ENCODE data around the gene USP10. TPM values are rescaled to one million over a fixed set of nuclear protein-coding genes. Genes with fewer than 3 reads are reported as not detected.

Gene USP10
- total and polyA plus RNA-seq, 7 donors, result 17.1 to 64.3 (median 43.9) TPM

- 70 to 71% methylated on average over 8 of the region's 8 CpGs for WGBS, 2 donors
- TF ChIP-seq POLR2A (IDR thresholded peaks at IDR 0.05) (no peak), POLR2AphosphoS5 (IDR thresholded peaks at IDR 0.05) (peak; percentile 39 to 72 (median 62)), EP300 (IDR thresholded peaks at IDR 0.05) (peak in 3 of 4 donors; percentile 26 to 68 (median 49))
- Histone ChIP-seq H3K4me1 (peaks cover 0 to 88% (median 78%) of the 10 kb centered on the region in 4 donors), H3K36me3 (peaks cover 0 to 28% (median 0%) of the 10 kb centered on the region in 4 donors), H3K4me3 (peak overlapping the region in 3 of 4 donors; percentile 74 to 85 (median 82)), H3K27me3 (no peaks in the 10 kb centered on the region), H3K9me3 (no peaks in the 10 kb centered on the region), H3K27ac (peak overlapping the region; percentile 96 to 100 (median 98))
- DNase-seq, result peak; percentile 87
- intact Hi-C loops (cut with DNase I), result loop anchor here (10.0 kb wide), 1 partner anchor 529 kb away; the partner anchor contains the start of gene WFDC1
These were observed 123.7 kb downstream of the USP10 start for GRCh38 chr16:84823484-84823883.

- intact Hi-C loops (cut with DNase I), result loop anchor here (10.0 kb wide), 1 partner anchor 529 kb away; the partner anchor contains the start of gene WFDC1
These were observed 124.1 kb downstream of the USP10 start for GRCh38 chr16:84823926-84824325.

GRCh38 chr16:84825896-84826557 is 126.2 kb downstream of the USP10 start:
- WGBS, 2 donors, result 87% methylated on average over 8 of the region's 8 CpGs
- peak overlapping the region; percentile 3 to 30 (median 10) for H3K4me3 ChIP-seq
- TF ChIP-seq POLR2A (IDR thresholded peaks at IDR 0.05) (no peak), EP300 (IDR thresholded peaks at IDR 0.05) (peak in 3 of 4 donors; percentile 5 to 84 (median 74))
- intact Hi-C loops (cut with DNase I), result loop anchor here (10.0 kb wide), 1 partner anchor 531 kb away; the partner anchor contains the start of gene WFDC1
- H3K27ac ChIP-seq, result peak overlapping the region; percentile 96 to 100 (median 98)
- H3K9me3 ChIP-seq, result no peaks in the 10 kb centered on the region
- peaks cover 0 to 100% (median 97%) of the 10 kb centered on the region in 4 donors for H3K4me1 ChIP-seq
- peaks cover 0 to 38% (median 0%) of the 10 kb centered on the region in 4 donors for H3K36me3 ChIP-seq
- H3K27me3 ChIP-seq, result no peaks in the 10 kb centered on the region
- DNase-seq, result peak; percentile 89

More at GRCh38 chr16:84823926-84824325, 124.1 kb downstream of the USP10 start:
- WGBS, 2 donors, result 30 to 53% methylated on average over 5 of the region's 5 CpGs
- TF ChIP-seq CTCF (IDR thresholded peaks at IDR 0.05), result no peak
- TF ChIP-seq POLR2AphosphoS5 (IDR thresholded peaks at IDR 0.05), result peak in 2 of 4 donors; percentile 18 to 48
- peak overlapping the region in 2 of 4 donors; percentile 74 to 85 for H3K4me3 ChIP-seq
- peak overlapping the region; percentile 96 to 100 (median 98) for H3K27ac ChIP-seq
- H3K9me3 ChIP-seq, result no peaks in the 10 kb centered on the region
- no peaks in the 10 kb centered on the region for H3K27me3 ChIP-seq
- H3K36me3 ChIP-seq, result peaks cover 0 to 28% (median 0%) of the 10 kb centered on the region in 4 donors
- DNase-seq, result no peak
- peaks cover 0 to 92% (median 82%) of the 10 kb centered on the region in 4 donors for H3K4me1 ChIP-seq

GRCh38 chr16:84826558-84826941 is 126.8 kb downstream of the USP10 start:
- DNase-seq, result peak; percentile 96
- no peak for TF ChIP-seq POLR2A (IDR thresholded peaks at IDR 0.05)
- peak; percentile 71 to 92 (median 84) for TF ChIP-seq POLR2AphosphoS5 (IDR thresholded peaks at IDR 0.05)
- no peak for TF ChIP-seq CTCF (IDR thresholded peaks at IDR 0.05)
- peak in 3 of 4 donors; percentile 67 to 93 (median 91) for TF ChIP-seq EP300 (IDR thresholded peaks at IDR 0.05)
- 77 to 81% methylated on average over 13 of the region's 13 CpGs for WGBS, 2 donors
- Histone ChIP-seq H3K4me3 (peak overlapping the region; percentile 3 to 30 (median 10)), H3K9me3 (no peaks in the 10 kb centered on the region), H3K27ac (peak overlapping the region; percentile 96 to 100 (median 98)), H3K4me1 (peaks cover 0 to 100% (median 97%) of the 10 kb centered on the region in 4 donors), H3K36me3 (peaks cover 0 to 40% (median under 1%) of the 10 kb centered on the region in 4 donors), H3K27me3 (no peaks in the 10 kb centered on the region)
- intact Hi-C loops (cut with DNase I), result loop anchor here (10.0 kb wide), 1 partner anchor 532 kb away; the partner anchor contains the start of gene WFDC1

GRCh38 chr16:84827131-84827574 is 127.4 kb downstream of the USP10 start:
- peaks cover 0 to 100% (median 97%) of the 10 kb centered on the region in 4 donors for H3K4me1 ChIP-seq
- no peaks in the 10 kb centered on the region for H3K27me3 ChIP-seq
- TF ChIP-seq POLR2A (IDR thresholded peaks at IDR 0.05) (no peak), POLR2AphosphoS5 (IDR thresholded peaks at IDR 0.05) (peak in 3 of 4 donors; percentile 59 to 79 (median 67)), EP300 (IDR thresholded peaks at IDR 0.05) (peak in 1 of 4 donors; percentile 61)
- peak; percentile 92 for DNase-seq
- H3K36me3 ChIP-seq, result peaks cover 0 to 42% (median 3%) of the 10 kb centered on the region in 4 donors
- 77 to 79% methylated on average over 16 of the region's 16 CpGs for WGBS, 2 donors
- H3K4me3 ChIP-seq, result peak overlapping the region; percentile 4 to 30 (median 10)
- H3K9me3 ChIP-seq, result no peaks in the 10 kb centered on the region
- intact Hi-C loops (cut with DNase I), result loop anchor here (10.0 kb wide), 1 partner anchor 532 kb away; the partner anchor contains the start of gene WFDC1
- peak overlapping the region; percentile 96 to 100 (median 98) for H3K27ac ChIP-seq

All from sigmoid colon (tissue), 7 donors.